ENCODE measurements around the gene SYNE1. TPM values are rescaled to one million over a fixed set of nuclear protein-coding genes. Genes with fewer than 3 reads are reported as not detected.

SYNE1 gene
- polyA plus RNA-seq, 1 donor from 2014 or later, result 38.5 TPM

DNA sequence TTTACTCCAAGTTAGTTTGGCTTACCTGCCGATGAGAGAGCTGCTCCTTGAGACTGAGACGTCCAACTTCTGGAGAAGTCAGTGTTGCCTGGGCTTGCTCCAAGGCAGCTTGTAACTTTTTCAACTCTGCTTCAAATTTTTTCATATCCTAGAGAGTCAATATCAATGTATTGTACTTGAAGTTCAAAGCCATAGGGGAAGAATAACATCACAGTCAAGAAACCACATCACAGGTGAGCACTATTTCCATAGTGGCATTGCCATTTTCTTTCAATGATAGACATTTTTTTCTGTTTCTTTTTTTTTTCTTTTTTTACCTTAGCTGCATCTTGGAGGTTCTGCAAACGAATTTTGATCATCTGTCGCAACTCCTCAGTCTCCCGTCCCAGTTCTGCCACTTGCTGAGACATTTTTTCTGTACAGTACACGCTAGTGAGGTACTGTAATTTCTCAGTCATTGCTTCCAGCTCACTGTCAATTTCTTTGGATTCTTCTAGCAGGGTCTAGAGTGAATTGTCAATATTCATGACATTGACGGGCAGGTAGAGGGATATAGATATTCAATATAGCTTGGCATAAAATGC, 326.7 kb downstream of the SYNE1 start:
- no peak overlapping the region for H3K27ac ChIP-seq (ENCODE audit: low read length)

DNA sequence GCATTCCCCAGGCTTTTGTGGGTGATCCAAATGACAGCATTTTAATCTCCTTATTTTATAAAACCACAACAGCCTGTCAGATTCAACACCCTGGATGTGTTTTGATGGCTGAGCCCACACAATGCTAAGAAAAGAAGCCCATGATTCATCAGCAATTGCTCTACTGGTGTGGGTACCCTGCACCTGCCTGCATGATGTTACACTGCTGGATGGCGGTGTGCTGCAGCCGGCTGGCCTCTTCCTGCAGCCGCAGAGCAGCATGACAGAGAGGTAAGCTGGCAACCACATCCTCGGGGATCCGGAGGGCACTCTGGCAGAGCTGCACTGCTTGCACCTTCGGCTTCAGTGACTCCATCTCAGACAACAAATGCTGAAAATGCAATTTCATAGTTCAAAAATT, 327.5 kb downstream of the SYNE1 start:
- H3K27ac ChIP-seq (ENCODE audit: low read length), result no peak overlapping the region
- no peak overlapping the region for H3K4me2 ChIP-seq (ENCODE audit: low read length)
- H2AFZ ChIP-seq (ENCODE audit: low read depth, low read length), result no peak overlapping the region
- H3K9ac ChIP-seq (ENCODE audit: low read length), result no peak overlapping the region
- no peaks in the 10 kb centered on the region for H4K20me1 ChIP-seq (ENCODE audit: insufficient read depth)
- no peaks in the 10 kb centered on the region for H3F3A ChIP-seq (ENCODE audit: insufficient read depth, low read length, poor library complexity, severe bottlenecking)
- no peaks in the 10 kb centered on the region for H3K9me3 ChIP-seq (ENCODE audit: low read length)
- H3K9me2 ChIP-seq (ENCODE audit: insufficient read depth, low read length), result no peaks in the 10 kb centered on the region
- H3K79me2 ChIP-seq (replicated peaks; ENCODE audit: insufficient read depth, low read length), result no peaks in the 10 kb centered on the region
- H3K36me3 ChIP-seq (ENCODE audit: insufficient read depth, low read length), result no peaks in the 10 kb centered on the region
- H3K27me3 ChIP-seq (ENCODE audit: insufficient read depth, low read depth, low read length), result no peaks in the 10 kb centered on the region
- TF ChIP-seq RAD21 (conservative IDR thresholded peaks at IDR 0.05), result no peak
- TF ChIP-seq POLR2AphosphoS5 (IDR thresholded peaks at IDR 0.05), result no peak
- TF ChIP-seq MXI1 (conservative IDR thresholded peaks at IDR 0.05; ENCODE audit: poor library complexity, severe bottlenecking), result no peak
- no peak for TF ChIP-seq SMC3 (conservative IDR thresholded peaks at IDR 0.05; ENCODE audit: poor library complexity)
- TF ChIP-seq EP300 (conservative IDR thresholded peaks at IDR 0.05; ENCODE audit: poor library complexity, severe bottlenecking), result no peak
- no peak for TF ChIP-seq TAF1 (IDR thresholded peaks at IDR 0.05; ENCODE audit: low read depth)
- TF ChIP-seq EZH2 (IDR thresholded peaks at IDR 0.05; ENCODE audit: borderline replicate concordance, insufficient read depth, low read length, poor library complexity, severe bottlenecking), result no peak
- TF ChIP-seq, protein P1, sequence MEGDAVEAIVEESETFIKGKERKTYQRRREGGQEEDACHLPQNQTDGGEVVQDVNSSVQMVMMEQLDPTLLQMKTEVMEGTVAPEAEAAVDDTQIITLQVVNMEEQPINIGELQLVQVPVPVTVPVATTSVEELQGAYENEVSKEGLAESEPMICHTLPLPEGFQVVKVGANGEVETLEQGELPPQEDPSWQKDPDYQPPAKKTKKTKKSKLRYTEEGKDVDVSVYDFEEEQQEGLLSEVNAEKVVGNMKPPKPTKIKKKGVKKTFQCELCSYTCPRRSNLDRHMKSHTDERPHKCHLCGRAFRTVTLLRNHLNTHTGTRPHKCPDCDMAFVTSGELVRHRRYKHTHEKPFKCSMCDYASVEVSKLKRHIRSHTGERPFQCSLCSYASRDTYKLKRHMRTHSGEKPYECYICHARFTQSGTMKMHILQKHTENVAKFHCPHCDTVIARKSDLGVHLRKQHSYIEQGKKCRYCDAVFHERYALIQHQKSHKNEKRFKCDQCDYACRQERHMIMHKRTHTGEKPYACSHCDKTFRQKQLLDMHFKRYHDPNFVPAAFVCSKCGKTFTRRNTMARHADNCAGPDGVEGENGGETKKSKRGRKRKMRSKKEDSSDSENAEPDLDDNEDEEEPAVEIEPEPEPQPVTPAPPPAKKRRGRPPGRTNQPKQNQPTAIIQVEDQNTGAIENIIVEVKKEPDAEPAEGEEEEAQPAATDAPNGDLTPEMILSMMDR (IDR thresholded peaks at IDR 0.05; ENCODE audit: poor library complexity, severe bottlenecking), result no peak
- no peak overlapping the region for H3K4me3 ChIP-seq (ENCODE audit: low read length)

More for the DNA sequence above, 326.7 kb downstream of the SYNE1 start:
- H3K79me2 ChIP-seq (replicated peaks; ENCODE audit: insufficient read depth, low read length), result no peaks in the 10 kb centered on the region
- no peaks in the 10 kb centered on the region for H3K9me3 ChIP-seq (ENCODE audit: low read length)
- H3F3A ChIP-seq (ENCODE audit: insufficient read depth, low read length, poor library complexity, severe bottlenecking), result no peaks in the 10 kb centered on the region
- H3K4me3 ChIP-seq (ENCODE audit: low read length), result no peak overlapping the region
- H4K20me1 ChIP-seq (ENCODE audit: insufficient read depth), result no peaks in the 10 kb centered on the region
- no peak overlapping the region for H3K9ac ChIP-seq (ENCODE audit: low read length)
- no peaks in the 10 kb centered on the region for H3K36me3 ChIP-seq (ENCODE audit: insufficient read depth, low read length)
- no peak overlapping the region for H2AFZ ChIP-seq (ENCODE audit: low read depth, low read length)
- no peaks in the 10 kb centered on the region for H3K9me2 ChIP-seq (ENCODE audit: insufficient read depth, low read length)
- H3K27me3 ChIP-seq (ENCODE audit: insufficient read depth, low read depth, low read length), result no peaks in the 10 kb centered on the region
- H3K4me2 ChIP-seq (ENCODE audit: low read length), result no peak overlapping the region
- TF ChIP-seq POLR2AphosphoS5 (IDR thresholded peaks at IDR 0.05) (no peak), TAF1 (IDR thresholded peaks at IDR 0.05; ENCODE audit: low read depth) (no peak), MXI1 (conservative IDR thresholded peaks at IDR 0.05; ENCODE audit: poor library complexity, severe bottlenecking) (no peak), SMC3 (conservative IDR thresholded peaks at IDR 0.05; ENCODE audit: poor library complexity) (no peak), EZH2 (IDR thresholded peaks at IDR 0.05; ENCODE audit: borderline replicate concordance, insufficient read depth, low read length, poor library complexity, severe bottlenecking) (no peak), RAD21 (conservative IDR thresholded peaks at IDR 0.05) (no peak), EP300 (conservative IDR thresholded peaks at IDR 0.05; ENCODE audit: poor library complexity, severe bottlenecking) (no peak)
- TF ChIP-seq, protein P1 (IDR thresholded peaks at IDR 0.05; ENCODE audit: poor library complexity, severe bottlenecking), result no peak
- TF ChIP-seq, protein P2, sequence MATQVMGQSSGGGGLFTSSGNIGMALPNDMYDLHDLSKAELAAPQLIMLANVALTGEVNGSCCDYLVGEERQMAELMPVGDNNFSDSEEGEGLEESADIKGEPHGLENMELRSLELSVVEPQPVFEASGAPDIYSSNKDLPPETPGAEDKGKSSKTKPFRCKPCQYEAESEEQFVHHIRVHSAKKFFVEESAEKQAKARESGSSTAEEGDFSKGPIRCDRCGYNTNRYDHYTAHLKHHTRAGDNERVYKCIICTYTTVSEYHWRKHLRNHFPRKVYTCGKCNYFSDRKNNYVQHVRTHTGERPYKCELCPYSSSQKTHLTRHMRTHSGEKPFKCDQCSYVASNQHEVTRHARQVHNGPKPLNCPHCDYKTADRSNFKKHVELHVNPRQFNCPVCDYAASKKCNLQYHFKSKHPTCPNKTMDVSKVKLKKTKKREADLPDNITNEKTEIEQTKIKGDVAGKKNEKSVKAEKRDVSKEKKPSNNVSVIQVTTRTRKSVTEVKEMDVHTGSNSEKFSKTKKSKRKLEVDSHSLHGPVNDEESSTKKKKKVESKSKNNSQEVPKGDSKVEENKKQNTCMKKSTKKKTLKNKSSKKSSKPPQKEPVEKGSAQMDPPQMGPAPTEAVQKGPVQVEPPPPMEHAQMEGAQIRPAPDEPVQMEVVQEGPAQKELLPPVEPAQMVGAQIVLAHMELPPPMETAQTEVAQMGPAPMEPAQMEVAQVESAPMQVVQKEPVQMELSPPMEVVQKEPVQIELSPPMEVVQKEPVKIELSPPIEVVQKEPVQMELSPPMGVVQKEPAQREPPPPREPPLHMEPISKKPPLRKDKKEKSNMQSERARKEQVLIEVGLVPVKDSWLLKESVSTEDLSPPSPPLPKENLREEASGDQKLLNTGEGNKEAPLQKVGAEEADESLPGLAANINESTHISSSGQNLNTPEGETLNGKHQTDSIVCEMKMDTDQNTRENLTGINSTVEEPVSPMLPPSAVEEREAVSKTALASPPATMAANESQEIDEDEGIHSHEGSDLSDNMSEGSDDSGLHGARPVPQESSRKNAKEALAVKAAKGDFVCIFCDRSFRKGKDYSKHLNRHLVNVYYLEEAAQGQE (IDR thresholded peaks at IDR 0.05; ENCODE audit: borderline replicate concordance), result no peak
